ENCODE results near the gene SETBP1.

GRCh38 chr18:45061359-45061758 lies 380.7 kb downstream of the SETBP1 start:
- no peak for TF ChIP-seq CTCF (conservative IDR thresholded peaks at IDR 0.05 in 1 of 2, IDR thresholded peaks at IDR 0.05 in 1 of 2; ENCODE audit: extremely low read depth in 1 of 2, insufficient read depth in 1 of 2, low read depth in 1 of 2, low read length in 2 of 2)
- no peak for TF ChIP-seq EZH2 (IDR thresholded peaks at IDR 0.05; ENCODE audit: borderline replicate concordance, low read length)
